Astrocyte (in vitro differentiated cells and primary cell): Measurements from ENCODE around the gene MTARC2.

ENCODE experiments used
- EZH2 ChIP-seq: IDR thresholded peaks from 2 replicates; pipeline ENCODE4 v1.6.1; 2012; ENCODE audit warnings: mild to moderate bottlenecking, low read length, inconsistent platforms; ENCODE audit not compliant: insufficient read depth
- TF ChIP-seq, protein P1 (sequence below): IDR thresholded peaks from 2 replicates; pipeline ENCODE4 v1.5.1; 2011; ENCODE audit warnings: low read depth, mild to moderate bottlenecking, inconsistent platforms, low read length, moderate library complexity; ENCODE audit not compliant: insufficient read depth

DNA sequence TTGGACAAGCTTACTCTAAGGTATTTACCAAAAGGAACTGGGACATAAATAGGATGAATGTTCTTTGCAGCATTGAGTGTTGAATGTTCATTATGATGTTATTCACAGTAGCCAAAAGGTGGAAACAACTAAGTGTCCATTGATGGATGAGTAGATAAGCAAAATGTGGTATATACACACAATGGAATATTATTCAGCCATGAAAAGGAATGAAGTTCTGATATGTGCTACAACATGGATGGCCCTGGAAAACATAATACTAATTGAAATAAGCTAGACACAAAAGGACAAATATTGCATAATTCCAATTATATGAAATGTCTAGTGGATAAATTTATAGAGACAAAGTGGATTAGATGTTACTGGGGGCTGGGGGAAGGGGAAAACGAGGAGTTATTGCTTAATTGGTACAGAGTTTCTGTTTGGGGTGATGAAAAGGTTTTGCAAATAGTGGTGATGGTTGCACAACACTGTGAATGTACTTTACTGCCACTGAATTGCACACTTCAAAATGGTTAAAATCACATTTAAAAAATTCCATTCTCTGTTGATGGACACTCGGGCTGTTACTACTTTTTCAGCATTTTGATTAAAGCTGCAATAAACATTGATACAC, 41.5 kb downstream of the MTARC2 start:
- TF ChIP-seq, protein P1, sequence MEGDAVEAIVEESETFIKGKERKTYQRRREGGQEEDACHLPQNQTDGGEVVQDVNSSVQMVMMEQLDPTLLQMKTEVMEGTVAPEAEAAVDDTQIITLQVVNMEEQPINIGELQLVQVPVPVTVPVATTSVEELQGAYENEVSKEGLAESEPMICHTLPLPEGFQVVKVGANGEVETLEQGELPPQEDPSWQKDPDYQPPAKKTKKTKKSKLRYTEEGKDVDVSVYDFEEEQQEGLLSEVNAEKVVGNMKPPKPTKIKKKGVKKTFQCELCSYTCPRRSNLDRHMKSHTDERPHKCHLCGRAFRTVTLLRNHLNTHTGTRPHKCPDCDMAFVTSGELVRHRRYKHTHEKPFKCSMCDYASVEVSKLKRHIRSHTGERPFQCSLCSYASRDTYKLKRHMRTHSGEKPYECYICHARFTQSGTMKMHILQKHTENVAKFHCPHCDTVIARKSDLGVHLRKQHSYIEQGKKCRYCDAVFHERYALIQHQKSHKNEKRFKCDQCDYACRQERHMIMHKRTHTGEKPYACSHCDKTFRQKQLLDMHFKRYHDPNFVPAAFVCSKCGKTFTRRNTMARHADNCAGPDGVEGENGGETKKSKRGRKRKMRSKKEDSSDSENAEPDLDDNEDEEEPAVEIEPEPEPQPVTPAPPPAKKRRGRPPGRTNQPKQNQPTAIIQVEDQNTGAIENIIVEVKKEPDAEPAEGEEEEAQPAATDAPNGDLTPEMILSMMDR, result no peak
- no peak for TF ChIP-seq EZH2
